ENCODE measurements around the gene JUN.

Gene JUN

GRCh38 chr1:58754683-58755467, 29.0 kb downstream of the JUN start:
- no peak for DNase-seq

- DNase-seq = no peak
Observed at GRCh38 chr1:58754073-58754613, 29.7 kb downstream of the JUN start.

GRCh38 chr1:58753431-58753866, 30.4 kb downstream of the JUN start:
- no peak for DNase-seq

- no peak for DNase-seq
Observed at GRCh38 chr1:58749646-58750045, 34.2 kb downstream of the JUN start.

GRCh38 chr1:58748666-58749065, 35.2 kb downstream of the JUN start:
- DNase-seq = no peak

GRCh38 chr1:58746757-58747156, 37.1 kb downstream of the JUN start:
- no peak for DNase-seq

GRCh38 chr1:58746182-58746581, 37.7 kb downstream of the JUN start:
- no peak for DNase-seq

- DNase-seq = no peak
Observed at GRCh38 chr1:58745666-58746065, 38.2 kb downstream of the JUN start.

- no peak for DNase-seq
Observed at GRCh38 chr1:58745117-58745516, 38.7 kb downstream of the JUN start.

- DNase-seq = no peak
Observed at GRCh38 chr1:58741678-58742553, 41.9 kb downstream of the JUN start.

- peak; percentile 47 to 90 for DNase-seq
Observed at GRCh38 chr1:58739856-58740466, 43.9 kb downstream of the JUN start.

GRCh38 chr1:58738876-58739275, 45.0 kb downstream of the JUN start:
- DNase-seq = no peak

GRCh38 chr1:58735586-58735985, 48.3 kb downstream of the JUN start:
- no peak for DNase-seq

GRCh38 chr1:58734630-58735029, 49.2 kb downstream of the JUN start:
- DNase-seq = no peak

- peak in 1 of 2 experiments; percentile 41 for DNase-seq
Observed at GRCh38 chr1:58732087-58732775, 51.6 kb downstream of the JUN start.

Measured in NCI-H446 (cell line).